GM23338 (cell line): ENCODE results near the gene FAM20C. TPM values are rescaled to one million over a fixed set of nuclear protein-coding genes. Genes with fewer than 3 reads are reported as not detected.

Source experiments
- ATAC-seq: fragments of 200-7000 bp; cut with Tn5 transposase; 3 replicates; pipeline ENCODE4 v1.9.1; 2020
- DNase-seq: peaks from one replicate; pipeline ENCODE4 v3.0.0-alpha.2; 2015; ENCODE audit warnings: low spot score
- H2AFZ ChIP-seq: fragments of 200-600 bp; sonication (generic); 2 replicates; pipeline ENCODE4 v1.8.0; 2016; ENCODE audit warnings: antibody characterized with exemption, mild to moderate bottlenecking, moderate library complexity
- H3F3A ChIP-seq: fragments of 200-600 bp; sonication (generic); replicated peaks from 2 replicates; pipeline ENCODE4 v1.8.0; 2017; ENCODE audit warnings: antibody characterized with exemption, mixed run types, low read depth
- H3K27ac ChIP-seq: fragments of 200-600 bp; sonication (generic); 2 replicates; pipeline ENCODE4 v1.6.1; 2016; ENCODE audit warnings: low read depth
- H3K27me3 ChIP-seq: fragments of 200-600 bp; sonication (generic); 2 replicates; pipeline ENCODE4 v1.8.0; 2016; ENCODE audit warnings: mild to moderate bottlenecking, mixed run types, moderate library complexity; ENCODE audit not compliant: insufficient read depth
- H3K36me3 ChIP-seq: fragments of 200-600 bp; sonication (generic); 2 replicates; pipeline ENCODE4 v1.8.0; 2016; ENCODE audit warnings: mild to moderate bottlenecking; ENCODE audit not compliant: insufficient read depth
- H3K4me1 ChIP-seq: fragments of 200-600 bp; sonication (generic); 2 replicates; pipeline ENCODE4 v1.8.0; 2016; ENCODE audit warnings: mild to moderate bottlenecking, moderate library complexity; ENCODE audit not compliant: insufficient read depth
- H3K4me2 ChIP-seq: fragments of 200-600 bp; sonication (generic); 2 replicates; pipeline ENCODE4 v1.7.1; 2017; ENCODE audit warnings: mixed run types
- H3K4me3 ChIP-seq: fragments of 200-600 bp; sonication (generic); 2 replicates; pipeline ENCODE4 v1.6.1; 2016; ENCODE audit warnings: mixed run types
- H3K79me2 ChIP-seq: fragments of 200-600 bp; sonication (generic); replicated peaks from 2 replicates; pipeline ENCODE4 v1.8.0; 2017; ENCODE audit warnings: mild to moderate bottlenecking; ENCODE audit not compliant: insufficient read depth
- H3K9me2 ChIP-seq: fragments of 200-600 bp; sonication (generic); 2 replicates; pipeline ENCODE4 v1.8.0; 2017; ENCODE audit not compliant: insufficient read depth
- H4K20me1 ChIP-seq: fragments of 200-600 bp; sonication (generic); replicated peaks from 2 replicates; pipeline ENCODE4 v1.8.0; 2017; ENCODE audit warnings: mild to moderate bottlenecking; ENCODE audit not compliant: insufficient read depth
- H3K27ac Mint-ChIP-seq: 2 replicates; pipeline ENCODE4 v1.8.0; 2020; ENCODE audit warnings: inconsistent platforms, mild to moderate bottlenecking, moderate library complexity, mixed read lengths
- H3K27me3 Mint-ChIP-seq: 3 replicates; pipeline ENCODE4 v1.8.0; 2022; ENCODE audit warnings: low read depth, mild to moderate bottlenecking, moderate library complexity, mixed read lengths, inconsistent platforms; ENCODE audit not compliant: insufficient read depth, poor library complexity
- H3K36me3 Mint-ChIP-seq: 3 replicates; pipeline ENCODE4 v1.8.0; 2021; ENCODE audit warnings: low read depth, mild to moderate bottlenecking, inconsistent platforms, moderate library complexity, mixed read lengths
- H3K4me1 Mint-ChIP-seq: 3 replicates; pipeline ENCODE4 v1.8.0; 2020; ENCODE audit warnings: mild to moderate bottlenecking, inconsistent platforms, mixed read lengths
- H3K4me3 Mint-ChIP-seq: 3 replicates; pipeline ENCODE4 v1.8.0; 2021; ENCODE audit warnings: moderate library complexity, mild to moderate bottlenecking, inconsistent platforms, mixed read lengths
- H3K9me3 Mint-ChIP-seq: 3 replicates; pipeline ENCODE4 v1.8.0; 2020; ENCODE audit warnings: moderate library complexity, mild to moderate bottlenecking, inconsistent platforms, mixed read lengths
- CREB1 ChIP-seq: fragments of 250-450 bp; sonication (Bioruptor Pico); IDR thresholded peaks from 2 replicates; pipeline ENCODE4 v1.5.0; 2020; ENCODE audit warnings: low read depth, mild to moderate bottlenecking, moderate library complexity
- CTCF ChIP-seq, 2 experiments: fragments of 200-600 bp in 1 of 2; sonication (generic) in 1 of 2; conservative IDR thresholded peaks; 2 replicates each; pipeline versions ENCODE4 v1.5.1 to v1.6.1; 2016 to 2017; ENCODE audit warnings: antibody characterized with exemption in 2 of 2, low read depth in 2 of 2, mild to moderate bottlenecking in 2 of 2, moderate library complexity in 1 of 2
- ETS1 ChIP-seq: IDR thresholded peaks from 2 replicates; pipeline ENCODE4 v1.6.1; 2016; ENCODE audit warnings: antibody characterized with exemption
- EZH2 ChIP-seq: fragments of 200-600 bp; sonication (generic); IDR thresholded peaks from one replicate; pipeline ENCODE4 v1.8.0; 2017; ENCODE audit warnings: antibody characterized with exemption, mild to moderate bottlenecking, low read depth; ENCODE audit not compliant: unreplicated experiment
- EZH2phosphoT487 ChIP-seq: fragments of 200-600 bp; sonication (generic); IDR thresholded peaks from one replicate; pipeline ENCODE4 v1.8.1; 2018; ENCODE audit warnings: antibody characterized with exemption; ENCODE audit not compliant: unreplicated experiment
- JUNB ChIP-seq: IDR thresholded peaks from one replicate; pipeline ENCODE4 v1.6.1; 2016; ENCODE audit warnings: antibody characterized with exemption; ENCODE audit not compliant: unreplicated experiment
- POLR2AphosphoS5 ChIP-seq: IDR thresholded peaks from 2 replicates; pipeline ENCODE4 v1.6.1; 2016; ENCODE audit warnings: antibody characterized with exemption, low read depth
- REST ChIP-seq: IDR thresholded peaks from one replicate; pipeline ENCODE4 v1.6.1; 2018; ENCODE audit warnings: antibody characterized with exemption; ENCODE audit not compliant: unreplicated experiment
- STAT1 ChIP-seq: IDR thresholded peaks from one replicate; pipeline ENCODE4 v1.6.1; 2016; ENCODE audit warnings: antibody characterized with exemption; ENCODE audit not compliant: unreplicated experiment
- ZNF114 ChIP-seq: fragments of 250-450 bp; sonication (Bioruptor Pico); IDR thresholded peaks from 2 replicates; pipeline ENCODE4 v1.5.0; 2020; ENCODE audit warnings: mild to moderate bottlenecking, moderate library complexity
- ZNF331 ChIP-seq: fragments of 250-450 bp; sonication (Bioruptor Pico); IDR thresholded peaks from 2 replicates; pipeline ENCODE4 v1.5.0; 2020; ENCODE audit warnings: low read depth, mild to moderate bottlenecking, moderate library complexity
- ZNF462 ChIP-seq: fragments of 250-450 bp; sonication (Bioruptor Pico); IDR thresholded peaks from 2 replicates; pipeline ENCODE4 v1.5.0; 2020; ENCODE audit warnings: mild to moderate bottlenecking, moderate library complexity
- polyA plus RNA-seq: library from polyadenylated mRNA; unstranded; fragments of >200 nt; fragmentation: Nextera tagmentation; extraction: Ambion mirVana; gene quantifications from 2 replicates; pipeline ENCODE4 v1.2.1, GENCODE V29; 2016
- total RNA-seq: library from RNA; depleted of rRNA; stranded (reverse); fragments of >200 nt; shearing (Covaris generic); gene quantifications from 2 replicates; pipeline ENCODE4 v1.2.3, GENCODE V29; 2014

Gene FAM20C
- total and polyA plus RNA-seq, 2 experiments from 2014 or later = 7.6 to 24.8 TPM

- TF ChIP-seq EZH2 (no peak), ETS1 (no peak), JUNB (no peak)
Measured at GRCh38 chr7:292226-292625, 99.9 kb downstream of the FAM20C start (continued).

DNA sequence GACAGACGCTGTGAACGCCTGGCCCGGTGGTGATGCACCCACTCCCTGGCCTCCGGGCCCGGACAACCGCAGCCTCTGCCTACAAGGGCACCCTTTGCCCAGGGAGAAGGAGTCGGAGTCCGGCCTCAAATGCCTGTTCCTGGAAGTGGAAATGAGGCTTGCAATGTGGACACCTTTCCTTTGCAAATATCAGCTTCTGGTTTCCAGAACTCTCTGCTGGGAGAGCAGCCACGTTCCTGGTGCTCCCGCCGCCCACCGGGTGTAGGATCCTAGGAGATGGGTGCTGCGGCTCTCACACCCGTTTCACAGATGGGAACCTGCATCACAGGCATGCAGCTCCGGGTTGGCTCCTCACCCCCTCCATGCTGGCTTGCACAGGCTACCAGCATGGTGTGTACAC, 100.5 kb downstream of the FAM20C start:
- Mint-ChIP-seq H3K27ac (no peak overlapping the region), H3K27me3 (peaks cover 5% of the 10 kb centered on the region), H3K4me3 (no peak overlapping the region), H3K9me3 (peaks cover 34% of the 10 kb centered on the region), H3K4me1 (no peaks in the 10 kb centered on the region), H3K36me3 (peaks cover 14% of the 10 kb centered on the region)
- Histone ChIP-seq H3K9me2 (no peaks in the 10 kb centered on the region), H3K4me2 (no peak overlapping the region), H3K4me3 (no peak overlapping the region), H3K27ac (no peak overlapping the region), H3K79me2 (no peaks in the 10 kb centered on the region), H3K27me3 (peaks cover 60% of the 10 kb centered on the region), H4K20me1 (no peaks in the 10 kb centered on the region), H3K36me3 (no peaks in the 10 kb centered on the region), H3K4me1 (no peaks in the 10 kb centered on the region; the same call in 1 of the 2 replicates), H2AFZ (no peak overlapping the region), H3F3A (0 out of 2 replicates have a peak, but pooled peaks cover 4% of the 10 kb centered on the region)
- no peak for DNase-seq
- ATAC-seq = no peak
- no peak for TF ChIP-seq EZH2
- no peak for TF ChIP-seq ETS1
- TF ChIP-seq REST = no peak
- TF ChIP-seq CREB1 = no peak
- TF ChIP-seq ZNF331 (CRISPR knock-in tag) = no peak
- no peak for TF ChIP-seq STAT1
- TF ChIP-seq EZH2phosphoT487 = no peak
- TF ChIP-seq CTCF (conservative IDR thresholded peaks at IDR 0.05; ENCODE audit: low read depth in 2 of 2) = no peak
- no peak for TF ChIP-seq POLR2AphosphoS5
- no peak for TF ChIP-seq ZNF462
- no peak for TF ChIP-seq ZNF114 (CRISPR knock-in tag)
